ENCODE results near the gene DEPDC4. TPM values are rescaled to one million over a fixed set of nuclear protein-coding genes. Genes with fewer than 3 reads are reported as not detected.
"Not testable (repeated sequence)": the region's sequence is repeated elsewhere in the genome, so short reads cannot be mapped to it uniquely, and the experiment has no call there.

The DEPDC4 gene
- total RNA-seq, 1 donor from 2014 or later, result not detected

DNA sequence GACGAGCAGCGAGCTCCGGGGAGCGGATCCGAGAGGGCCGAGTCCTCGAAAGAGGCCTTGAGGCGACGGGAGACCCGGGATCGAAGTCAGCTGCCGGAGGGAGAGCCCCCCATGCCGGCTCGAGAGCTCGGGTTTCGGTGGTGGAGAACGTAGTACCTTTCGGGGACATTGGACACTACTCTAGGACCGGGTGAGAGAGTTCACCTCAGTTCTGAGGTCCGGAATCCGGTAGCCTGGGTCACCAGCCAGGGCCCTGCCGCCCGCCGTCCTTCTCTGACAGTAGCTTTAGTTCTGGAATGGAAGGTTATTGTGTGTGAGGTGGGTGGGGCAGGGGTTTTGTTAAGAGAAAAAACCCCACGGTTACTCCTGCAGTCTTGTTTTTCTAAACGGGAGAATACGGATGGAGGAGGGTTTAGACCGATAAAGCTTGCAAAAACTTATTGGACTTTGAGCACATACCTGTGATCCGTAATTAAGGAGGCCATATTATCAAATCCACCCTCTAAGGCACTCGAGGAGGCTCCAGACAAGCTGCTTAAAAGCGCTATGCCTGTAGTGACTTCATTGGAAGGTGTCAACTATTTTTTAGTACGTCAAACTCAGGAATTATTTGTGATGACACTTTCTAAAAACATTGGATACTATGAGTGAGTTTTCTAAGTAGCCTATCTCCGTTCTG lies 863 bp upstream of the DEPDC4 start:
- H3K4me3 ChIP-seq, result peak overlapping the region; percentile 84 to 87
- peak overlapping the region; percentile 96 for H3K27ac ChIP-seq
- no peaks in the 10 kb centered on the region for H3K27me3 ChIP-seq
- H3K9me3 ChIP-seq, result no peaks in the 10 kb centered on the region
- DNase-seq (ENCODE audit: extremely low spot score in 2 of 2), result no peak
- intact Hi-C loops (cut with DNase I), result no loop called here
- H3K36me3 ChIP-seq, result no peaks in the 10 kb centered on the region
- TF ChIP-seq, protein P1, sequence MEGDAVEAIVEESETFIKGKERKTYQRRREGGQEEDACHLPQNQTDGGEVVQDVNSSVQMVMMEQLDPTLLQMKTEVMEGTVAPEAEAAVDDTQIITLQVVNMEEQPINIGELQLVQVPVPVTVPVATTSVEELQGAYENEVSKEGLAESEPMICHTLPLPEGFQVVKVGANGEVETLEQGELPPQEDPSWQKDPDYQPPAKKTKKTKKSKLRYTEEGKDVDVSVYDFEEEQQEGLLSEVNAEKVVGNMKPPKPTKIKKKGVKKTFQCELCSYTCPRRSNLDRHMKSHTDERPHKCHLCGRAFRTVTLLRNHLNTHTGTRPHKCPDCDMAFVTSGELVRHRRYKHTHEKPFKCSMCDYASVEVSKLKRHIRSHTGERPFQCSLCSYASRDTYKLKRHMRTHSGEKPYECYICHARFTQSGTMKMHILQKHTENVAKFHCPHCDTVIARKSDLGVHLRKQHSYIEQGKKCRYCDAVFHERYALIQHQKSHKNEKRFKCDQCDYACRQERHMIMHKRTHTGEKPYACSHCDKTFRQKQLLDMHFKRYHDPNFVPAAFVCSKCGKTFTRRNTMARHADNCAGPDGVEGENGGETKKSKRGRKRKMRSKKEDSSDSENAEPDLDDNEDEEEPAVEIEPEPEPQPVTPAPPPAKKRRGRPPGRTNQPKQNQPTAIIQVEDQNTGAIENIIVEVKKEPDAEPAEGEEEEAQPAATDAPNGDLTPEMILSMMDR (IDR thresholded peaks at IDR 0.05), result no peak
- TF ChIP-seq POLR2AphosphoS5 (IDR thresholded peaks at IDR 0.05; ENCODE audit: insufficient read depth in 1 of 2, low read depth in 1 of 2), result no peak
- TF ChIP-seq POLR2A (IDR thresholded peaks at IDR 0.05), result no peak
- H3K4me1 ChIP-seq, result peaks cover 39% of the 10 kb centered on the region

DNA sequence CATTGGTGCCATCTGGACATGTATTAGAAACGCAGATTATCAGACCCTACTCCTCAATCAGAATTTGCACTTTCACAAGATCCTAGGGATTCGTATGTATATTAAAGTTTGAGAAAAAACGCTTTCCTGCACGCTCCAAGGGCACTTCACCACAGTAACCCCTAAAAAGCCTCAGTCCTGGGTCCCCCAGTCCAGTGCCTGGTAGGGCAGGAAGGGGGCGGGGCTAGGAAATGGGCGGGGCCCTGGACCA lies 369 bp downstream of the DEPDC4 start:
- no peaks in the 10 kb centered on the region for H3K36me3 ChIP-seq
- intact Hi-C loops (cut with DNase I), result no loop called here
- H3K4me3 ChIP-seq, result peak overlapping the region; percentile 84 to 87
- peak overlapping the region; percentile 96 for H3K27ac ChIP-seq
- no peaks in the 10 kb centered on the region for H3K9me3 ChIP-seq
- TF ChIP-seq, protein P1 (IDR thresholded peaks at IDR 0.05), result no peak
- TF ChIP-seq POLR2AphosphoS5 (IDR thresholded peaks at IDR 0.05; ENCODE audit: insufficient read depth in 1 of 2, low read depth in 1 of 2) (no peak), POLR2A (IDR thresholded peaks at IDR 0.05) (no peak)
- no peaks in the 10 kb centered on the region for H3K27me3 ChIP-seq
- H3K4me1 ChIP-seq, result peaks cover 35% of the 10 kb centered on the region
- no peak for DNase-seq (ENCODE audit: extremely low spot score in 2 of 2)

DNA sequence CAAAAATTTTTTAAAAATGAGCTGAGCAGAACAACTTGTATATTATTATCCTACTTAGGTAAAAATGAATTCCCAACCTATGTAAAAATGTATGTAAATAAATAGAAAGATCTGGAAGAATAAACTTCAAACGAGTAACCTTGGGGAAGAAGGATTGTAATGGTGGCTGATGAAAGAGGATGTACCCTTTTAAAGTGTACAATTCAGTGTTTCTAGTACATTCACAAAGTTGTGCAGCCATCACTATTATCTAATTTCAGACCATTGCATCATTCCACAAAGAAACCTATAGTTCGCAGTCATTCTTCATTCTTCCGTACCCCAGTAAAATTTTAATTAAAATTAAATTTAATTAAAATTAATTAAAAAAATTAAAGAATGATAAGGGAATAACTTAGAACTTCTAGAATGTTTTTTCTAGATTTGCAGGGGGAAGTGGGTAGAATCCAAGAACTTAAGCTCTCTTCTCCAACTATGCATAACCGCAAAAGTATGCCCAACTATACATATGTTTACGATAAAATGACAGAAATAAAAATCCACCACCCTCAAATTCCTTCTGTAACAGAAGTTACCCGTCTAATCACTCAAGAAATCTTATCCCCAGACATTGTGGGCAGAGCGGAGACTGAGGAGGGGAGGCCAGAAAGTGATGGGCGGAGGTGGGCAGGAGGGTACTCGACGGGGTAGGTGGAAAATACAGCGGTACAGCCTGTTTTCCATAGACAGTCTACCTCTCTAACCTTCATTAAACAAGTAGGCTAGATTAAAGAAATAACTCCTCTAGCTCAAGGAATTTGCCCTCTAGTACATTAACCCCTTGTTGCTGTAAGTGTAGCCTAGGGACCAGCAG lies 921 bp downstream of the DEPDC4 start:
- peak overlapping the region; percentile 96 for H3K27ac ChIP-seq
- no peaks in the 10 kb centered on the region for H3K27me3 ChIP-seq
- intact Hi-C loops (cut with DNase I), result no loop called here
- no peaks in the 10 kb centered on the region for H3K36me3 ChIP-seq
- H3K9me3 ChIP-seq, result no peaks in the 10 kb centered on the region
- no peak for DNase-seq (ENCODE audit: extremely low spot score in 2 of 2)
- TF ChIP-seq POLR2A (IDR thresholded peaks at IDR 0.05), result no peak
- no peak for TF ChIP-seq POLR2AphosphoS5 (IDR thresholded peaks at IDR 0.05; ENCODE audit: insufficient read depth in 1 of 2, low read depth in 1 of 2)
- TF ChIP-seq, protein P1 (IDR thresholded peaks at IDR 0.05), result no peak
- H3K4me3 ChIP-seq, result peak overlapping the region; percentile 84 to 87
- peaks cover 29% of the 10 kb centered on the region for H3K4me1 ChIP-seq

DNA sequence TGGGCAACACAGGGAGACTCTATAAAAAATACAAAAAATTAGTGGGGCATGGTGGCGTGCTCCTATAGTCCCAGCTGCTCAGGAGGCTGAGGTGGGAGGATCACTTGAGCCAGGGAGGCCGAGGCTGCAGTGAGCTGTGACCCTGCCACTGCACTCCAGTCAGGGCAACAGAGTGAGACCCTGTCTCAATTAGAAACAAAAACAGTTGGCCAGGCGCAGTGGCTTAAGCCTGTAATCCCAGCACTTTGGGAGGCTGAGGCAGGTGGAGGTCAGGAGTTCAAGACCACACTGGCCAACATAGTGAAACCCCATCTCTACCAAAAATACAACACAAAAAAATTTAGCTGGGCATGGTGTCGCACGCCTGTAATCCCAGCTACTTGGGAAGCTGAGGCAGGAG lies 1.8 kb downstream of the DEPDC4 start:
- H3K27ac ChIP-seq; H3K4me3 ChIP-seq; intact Hi-C loops (cut with DNase I); H3K36me3 ChIP-seq; H3K9me3 ChIP-seq; H3K27me3 ChIP-seq; DNase-seq (ENCODE audit: extremely low spot score in 2 of 2): not testable (repeated sequence)
- H3K4me1 ChIP-seq, result peaks cover 24% of the 10 kb centered on the region

DNA sequence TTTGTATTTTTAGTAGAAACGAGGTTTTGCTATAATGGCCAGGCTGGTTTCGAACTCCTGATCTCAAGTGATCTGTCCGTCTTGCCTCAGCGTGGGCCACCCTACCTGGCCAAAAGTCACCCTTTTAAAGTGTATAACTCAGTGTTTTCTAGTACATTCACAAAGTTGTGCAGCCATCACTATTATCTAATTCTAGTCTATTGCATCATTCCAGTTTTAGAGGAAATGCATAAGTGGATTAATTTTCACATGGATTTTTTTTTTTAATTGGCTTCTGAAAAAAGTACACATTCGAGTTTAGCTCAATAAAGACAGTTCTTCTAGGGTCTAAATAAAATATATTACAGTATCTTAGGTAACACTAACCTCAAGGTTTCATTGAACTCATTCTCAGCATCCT lies 3.7 kb downstream of the DEPDC4 start:
- H3K27me3 ChIP-seq, result no peaks in the 10 kb centered on the region
- no peak overlapping the region for H3K4me3 ChIP-seq
- no peak for DNase-seq (ENCODE audit: extremely low spot score in 2 of 2)
- no peaks in the 10 kb centered on the region for H3K9me3 ChIP-seq
- peaks cover 4% of the 10 kb centered on the region for H3K4me1 ChIP-seq
- intact Hi-C loops (cut with DNase I), result no loop called here
- no peaks in the 10 kb centered on the region for H3K36me3 ChIP-seq
- TF ChIP-seq, protein P1 (IDR thresholded peaks at IDR 0.05), result no peak
- no peak for TF ChIP-seq POLR2AphosphoS5 (IDR thresholded peaks at IDR 0.05; ENCODE audit: insufficient read depth in 1 of 2, low read depth in 1 of 2)
- TF ChIP-seq POLR2A (IDR thresholded peaks at IDR 0.05), result no peak
- H3K27ac ChIP-seq, result no peak overlapping the region
